ENCODE results near the gene FAM89B.

The FAM89B gene

GRCh38 chr11:65612691-65613090, 40.4 kb downstream of the FAM89B start:
- H3K9me3 ChIP-seq (replicated peaks in 1 of 2; ENCODE audit: control insufficient read depth in 2 of 2, insufficient read depth in 1 of 2, low read depth in 1 of 2, low read length in 2 of 2): no peaks in the 10 kb centered on the region
- peak overlapping the region; percentile 93 for H3K4ac ChIP-seq (ENCODE audit: low read length)
- H3K14ac ChIP-seq (ENCODE audit: low read length): peak overlapping the region; percentile 31
- H2BK5ac ChIP-seq (ENCODE audit: low read length): peak overlapping the region; percentile 72
- no peak overlapping the region for H2BK120ac ChIP-seq (ENCODE audit: low read depth, low read length)
- no peak for DNase-seq (ENCODE audit: low spot score)
- no peak overlapping the region for H3K27ac ChIP-seq (replicated peaks; ENCODE audit: low read length)
- H2BK15ac ChIP-seq (ENCODE audit: low read length): peak overlapping the region; percentile 94
- H3K27me3 ChIP-seq (ENCODE audit: control insufficient read depth in 3 of 3, insufficient read depth in 3 of 3, low read depth in 1 of 3, low read length in 3 of 3): no peaks in the 10 kb centered on the region
- no peak overlapping the region for H2AFZ ChIP-seq (ENCODE audit: low read length)
- WGBS, 2 donors (ENCODE audit: extremely low coverage in 2 of 2, insufficient read length in 2 of 2, insufficient replicate concordance in 1 of 2): no CpG with 5 or more reads among the region's 7 CpGs
- no peak overlapping the region for H2BK12ac ChIP-seq (ENCODE audit: low read length)
- peak overlapping the region; percentile 98 for H2AK5ac ChIP-seq (ENCODE audit: low read depth, low read length)
- peaks cover 19% of the 10 kb centered on the region for H3K79me1 ChIP-seq (ENCODE audit: low read depth, low read length)
- H3K4me1 ChIP-seq (ENCODE audit: control insufficient read depth in 2 of 2, insufficient read depth in 1 of 2, low read depth in 1 of 2, low read length in 2 of 2): peaks cover 23 to 31% of the 10 kb centered on the region in 2 donors
- H3K4me2 ChIP-seq (ENCODE audit: insufficient read depth, low read length, poor library complexity, severe bottlenecking): no peak overlapping the region
- no peak overlapping the region for H4K91ac ChIP-seq (ENCODE audit: low read depth, low read length, poor library complexity)
- peak overlapping the region; percentile 86 for H3K23ac ChIP-seq (ENCODE audit: low read depth, low read length, poor library complexity)
- H3K18ac ChIP-seq (ENCODE audit: low read length): no peak overlapping the region
- peaks cover 20 to 63% of the 10 kb centered on the region in 2 donors for H3K36me3 ChIP-seq (replicated peaks in 1 of 2; ENCODE audit: control insufficient read depth in 2 of 2, insufficient read depth in 2 of 2, low read length in 2 of 2)
- H3K4me3 ChIP-seq (ENCODE audit: low read length in 2 of 2): peak overlapping the region; percentile 2 to 98
- no peak overlapping the region for H4K8ac ChIP-seq (ENCODE audit: low read depth, low read length)
- H3K9ac ChIP-seq (ENCODE audit: low read depth, low read length, poor library complexity): peak overlapping the region; percentile 80

- Histone ChIP-seq H3K4ac (ENCODE audit: low read length) (peak overlapping the region; percentile 93), H3K9ac (ENCODE audit: low read depth, low read length, poor library complexity) (peak overlapping the region; percentile 80), H3K18ac (ENCODE audit: low read length) (peak overlapping the region; percentile 80), H2BK12ac (ENCODE audit: low read length) (peak overlapping the region; percentile 91), H3K79me1 (ENCODE audit: low read depth, low read length) (peaks cover 19% of the 10 kb centered on the region), H2AK5ac (ENCODE audit: low read depth, low read length) (peak overlapping the region; percentile 98), H3K23ac (ENCODE audit: low read depth, low read length, poor library complexity) (peak overlapping the region; percentile 86), H2BK5ac (ENCODE audit: low read length) (peak overlapping the region; percentile 72), H2BK15ac (ENCODE audit: low read length) (peak overlapping the region; percentile 94), H3K4me2 (ENCODE audit: insufficient read depth, low read length, poor library complexity, severe bottlenecking) (peak overlapping the region; percentile 89), H3K4me1 (ENCODE audit: control insufficient read depth in 2 of 2, insufficient read depth in 1 of 2, low read depth in 1 of 2, low read length in 2 of 2) (peaks cover 21 to 31% of the 10 kb centered on the region in 2 donors), H2BK120ac (ENCODE audit: low read depth, low read length) (no peak overlapping the region), H3K4me3 (ENCODE audit: low read length in 2 of 2) (peak overlapping the region; percentile 89 to 98), H4K8ac (ENCODE audit: low read depth, low read length) (no peak overlapping the region), H3K36me3 (replicated peaks in 1 of 2; ENCODE audit: control insufficient read depth in 2 of 2, insufficient read depth in 2 of 2, low read length in 2 of 2) (peaks cover 22 to 63% of the 10 kb centered on the region in 2 donors), H2AFZ (ENCODE audit: low read length) (peak overlapping the region; percentile 77), H3K9me3 (replicated peaks in 1 of 2; ENCODE audit: control insufficient read depth in 2 of 2, insufficient read depth in 1 of 2, low read depth in 1 of 2, low read length in 2 of 2) (no peaks in the 10 kb centered on the region), H3K27ac (replicated peaks; ENCODE audit: low read length) (peak overlapping the region; percentile 84), H3K14ac (ENCODE audit: low read length) (peak overlapping the region; percentile 31), H3K27me3 (ENCODE audit: control insufficient read depth in 3 of 3, insufficient read depth in 3 of 3, low read depth in 1 of 3, low read length in 3 of 3) (no peaks in the 10 kb centered on the region), H4K91ac (ENCODE audit: low read depth, low read length, poor library complexity) (peak overlapping the region; percentile 26)
- no CpG with 5 or more reads among the region's 43 CpGs for WGBS, 2 donors (ENCODE audit: extremely low coverage in 2 of 2, insufficient read length in 2 of 2, insufficient replicate concordance in 1 of 2)
- no peak for DNase-seq (ENCODE audit: low spot score)
These were observed 41.0 kb downstream of the FAM89B start for GRCh38 chr11:65613091-65613928.

GRCh38 chr11:65615229-65615949, 43.1 kb downstream of the FAM89B start, which contains the start of gene PCNX3:
TSS of gene PCNX3 (plus strand) at chr11:65615776. CDS start at chr11:65616312, 536 bp downstream.
- peak within 1 kb of the TSS; percentile 72 for H2BK5ac ChIP-seq (ENCODE audit: low read length)
- H3K36me3 ChIP-seq (replicated peaks in 1 of 2; ENCODE audit: control insufficient read depth in 2 of 2, insufficient read depth in 2 of 2, low read length in 2 of 2): peaks cover 33 to 64% of the 10 kb centered on the region in 2 donors
- peak within 1 kb of the TSS; percentile 84 for H3K27ac ChIP-seq (replicated peaks; ENCODE audit: low read length)
- peak within 1 kb of the TSS; percentile 77 for H2AFZ ChIP-seq (ENCODE audit: low read length)
- no peak within 1 kb of the TSS for H2BK15ac ChIP-seq (ENCODE audit: low read length)
- H2BK120ac ChIP-seq (ENCODE audit: low read depth, low read length): no peak within 1 kb of the TSS
- peak within 1 kb of the TSS; percentile 96 to 98 for H3K4me3 ChIP-seq (ENCODE audit: low read length in 2 of 2)
- no peak within 1 kb of the TSS for H4K91ac ChIP-seq (ENCODE audit: low read depth, low read length, poor library complexity)
- H3K23ac ChIP-seq (ENCODE audit: low read depth, low read length, poor library complexity): peak within 1 kb of the TSS; percentile 93
- H3K79me1 ChIP-seq (ENCODE audit: low read depth, low read length): peaks cover 23% of the 10 kb centered on the region
- no peaks in the 10 kb centered on the region for H3K9me3 ChIP-seq (replicated peaks in 1 of 2; ENCODE audit: control insufficient read depth in 2 of 2, insufficient read depth in 1 of 2, low read depth in 1 of 2, low read length in 2 of 2)
- DNase-seq (ENCODE audit: low spot score): peak; percentile 100
- no peak within 1 kb of the TSS for H3K4ac ChIP-seq (ENCODE audit: low read length)
- peak within 1 kb of the TSS; percentile 83 for H2AK5ac ChIP-seq (ENCODE audit: low read depth, low read length)
- H4K8ac ChIP-seq (ENCODE audit: low read depth, low read length): no peak within 1 kb of the TSS
- peak within 1 kb of the TSS; percentile 87 for H3K14ac ChIP-seq (ENCODE audit: low read length)
- H3K27me3 ChIP-seq (ENCODE audit: control insufficient read depth in 3 of 3, insufficient read depth in 3 of 3, low read depth in 1 of 3, low read length in 3 of 3): no peaks in the 10 kb centered on the region
- peaks cover 21 to 31% of the 10 kb centered on the region in 2 donors for H3K4me1 ChIP-seq (ENCODE audit: control insufficient read depth in 2 of 2, insufficient read depth in 1 of 2, low read depth in 1 of 2, low read length in 2 of 2)
- H2BK12ac ChIP-seq (ENCODE audit: low read length): no peak within 1 kb of the TSS
- peak within 1 kb of the TSS; percentile 94 for H3K18ac ChIP-seq (ENCODE audit: low read length)
- peak within 1 kb of the TSS; percentile 91 for H3K9ac ChIP-seq (ENCODE audit: low read depth, low read length, poor library complexity)
- WGBS, 2 donors (ENCODE audit: extremely low coverage in 2 of 2, insufficient read length in 2 of 2, insufficient replicate concordance in 1 of 2): no CpG with 5 or more reads among the region's 55 CpGs
- peak within 1 kb of the TSS; percentile 90 for H3K4me2 ChIP-seq (ENCODE audit: insufficient read depth, low read length, poor library complexity, severe bottlenecking)
